Neural cell (in vitro differentiated cells): ENCODE measurements around the gene TGIF2. TPM values are rescaled to one million over a fixed set of nuclear protein-coding genes. Genes with fewer than 3 reads are reported as not detected.

Source experiments
- H2AFZ ChIP-seq: fragments of 200-600, 300-800 bp; sonication (generic), shearing (Covaris generic); 2 replicates; pipeline ENCODE4 v1.6.0; 2014; ENCODE audit warnings: low read depth, mild to moderate bottlenecking, antibody characterized with exemption, low read length, moderate library complexity
- H3F3A ChIP-seq: fragments of 200-600 bp; shearing (Covaris generic); 2 replicates; pipeline ENCODE4 v1.6.1; 2016; ENCODE audit warnings: mild to moderate bottlenecking, moderate library complexity, mixed read lengths, antibody characterized with exemption, low read length; ENCODE audit not compliant: insufficient read depth, poor library complexity, severe bottlenecking
- H3K27ac ChIP-seq: fragments of 200-600, 300-800 bp; sonication (generic), shearing (Covaris generic); 2 replicates; pipeline ENCODE4 v1.5.1; 2014; ENCODE audit warnings: mild to moderate bottlenecking, low read length, moderate library complexity
- H3K27me3 ChIP-seq: fragments of 300-800, 200-600 bp; sonication (generic), shearing (Covaris generic); 2 replicates; pipeline ENCODE4 v1.6.0; 2014; ENCODE audit warnings: mild to moderate bottlenecking, low read depth, low read length, moderate library complexity; ENCODE audit not compliant: insufficient read depth
- H3K36me3 ChIP-seq: fragments of 300-800, 200-600 bp; sonication (generic), shearing (Covaris generic); 2 replicates; pipeline ENCODE4 v1.5.1; 2014; ENCODE audit warnings: mild to moderate bottlenecking, antibody characterized with exemption, low read length, moderate library complexity; ENCODE audit not compliant: insufficient read depth
- H3K4me2 ChIP-seq: fragments of 300-800, 200-600 bp; sonication (generic), shearing (Covaris generic); 2 replicates; pipeline ENCODE4 v1.6.0; 2014; ENCODE audit warnings: mild to moderate bottlenecking, low read length
- H3K4me3 ChIP-seq: fragments of 300-800, 200-600 bp; sonication (generic), shearing (Covaris generic); 2 replicates; pipeline ENCODE4 v1.5.1; 2014; ENCODE audit warnings: mild to moderate bottlenecking, low read length, moderate library complexity
- H3K79me2 ChIP-seq: fragments of 200-600 bp; shearing (Covaris generic); replicated peaks from 2 replicates; pipeline ENCODE4 v1.6.0; 2014; ENCODE audit warnings: mild to moderate bottlenecking, low read length, moderate library complexity; ENCODE audit not compliant: insufficient read depth
- H3K9ac ChIP-seq: fragments of 300-800, 200-600 bp; sonication (generic), shearing (Covaris generic); 2 replicates; pipeline ENCODE4 v1.6.1; 2016; ENCODE audit warnings: mild to moderate bottlenecking, low read length, mixed read lengths
- H3K9me2 ChIP-seq: fragments of 200-600 bp; shearing (Covaris generic); 2 replicates; pipeline ENCODE4 v1.6.1; 2016; ENCODE audit warnings: mild to moderate bottlenecking, low read length, mixed read lengths; ENCODE audit not compliant: insufficient read depth
- H3K9me3 ChIP-seq: fragments of 200-600, 300-800 bp; sonication (generic), shearing (Covaris generic); 2 replicates; pipeline ENCODE4 v1.6.1; 2016; ENCODE audit warnings: mild to moderate bottlenecking, mixed run types, low read length, moderate library complexity, mixed read lengths
- H4K20me1 ChIP-seq: fragments of 200-600 bp; shearing (Covaris generic); 2 replicates; pipeline ENCODE4 v1.6.1; 2016; ENCODE audit warnings: mild to moderate bottlenecking, mixed run types; ENCODE audit not compliant: insufficient read depth
- CTCF ChIP-seq: fragments of 450-650 bp; IDR thresholded peaks from 2 replicates; pipeline ENCODE4 v1.5.1; 2014; ENCODE audit warnings: antibody characterized with exemption, mild to moderate bottlenecking, moderate library complexity; ENCODE audit not compliant: poor library complexity, severe bottlenecking
- EP300 ChIP-seq: fragments of 450-650 bp; conservative IDR thresholded peaks from 2 replicates; pipeline ENCODE4 v1.6.1; 2014; ENCODE audit warnings: antibody characterized with exemption, mild to moderate bottlenecking, moderate library complexity; ENCODE audit not compliant: poor library complexity, severe bottlenecking
- EZH2 ChIP-seq: fragments of 200-600, 300-800 bp; shearing (Covaris generic), sonication (generic); IDR thresholded peaks from 2 replicates; pipeline ENCODE4 v1.6.1; 2014; ENCODE audit warnings: antibody characterized with exemption, low read length, borderline replicate concordance, mild to moderate bottlenecking; ENCODE audit not compliant: insufficient read depth, poor library complexity, severe bottlenecking
- MXI1 ChIP-seq: fragments of 450-650 bp; conservative IDR thresholded peaks from 2 replicates; pipeline ENCODE4 v1.6.1; 2014; ENCODE audit warnings: antibody characterized with exemption, mild to moderate bottlenecking; ENCODE audit not compliant: poor library complexity, severe bottlenecking
- POLR2AphosphoS5 ChIP-seq: IDR thresholded peaks from 2 replicates; pipeline ENCODE4 v1.6.1; 2012
- RAD21 ChIP-seq: fragments of 450-650 bp; conservative IDR thresholded peaks from 2 replicates; pipeline ENCODE4 v1.6.1; 2014; ENCODE audit warnings: antibody characterized with exemption, mild to moderate bottlenecking, moderate library complexity
- REST ChIP-seq: IDR thresholded peaks from 2 replicates; pipeline ENCODE4 v1.6.1; 2012; ENCODE audit warnings: borderline replicate concordance
- SMC3 ChIP-seq: fragments of 450-650 bp; conservative IDR thresholded peaks from 2 replicates; pipeline ENCODE4 v1.6.1; 2014; ENCODE audit warnings: antibody characterized with exemption, mild to moderate bottlenecking, moderate library complexity; ENCODE audit not compliant: poor library complexity
- TAF1 ChIP-seq: IDR thresholded peaks from 2 replicates; pipeline ENCODE4 v1.6.1; 2012; ENCODE audit warnings: low read depth
- polyA plus RNA-seq: library from polyadenylated mRNA; depleted of rRNA; stranded (reverse); fragments of >200 nt; gene quantifications from 2 replicates; pipeline ENCODE4 v1.2.3, GENCODE V29; 2014

TGIF2 gene
- polyA plus RNA-seq, 1 donor from 2014 or later = 3.3 TPM

GRCh38 chr20:36549628-36549941 is 23.8 kb upstream of the TGIF2 start:
- Histone ChIP-seq H3K9me3 (no peaks in the 10 kb centered on the region), H3K79me2 (no peaks in the 10 kb centered on the region), H3K9me2 (no peaks in the 10 kb centered on the region), H3K4me2 (no peak overlapping the region), H3K27ac (no peak overlapping the region), H4K20me1 (no peaks in the 10 kb centered on the region), H3K36me3 (no peaks in the 10 kb centered on the region), H3K9ac (no peak overlapping the region), H3K4me3 (no peak overlapping the region), H3K27me3 (no peaks in the 10 kb centered on the region), H3F3A (no peaks in the 10 kb centered on the region), H2AFZ (no peak overlapping the region)
- TF ChIP-seq EZH2 (no peak), MXI1 (no peak), RAD21 (no peak), REST (no peak), TAF1 (no peak), POLR2AphosphoS5 (no peak), SMC3 (no peak)

GRCh38 chr20:36549942-36550789 is 23.2 kb upstream of the TGIF2 start:
- H3K4me3 ChIP-seq = no peak overlapping the region
- no peak overlapping the region for H3K4me2 ChIP-seq
- no peak overlapping the region for H3K9ac ChIP-seq
- no peaks in the 10 kb centered on the region for H3F3A ChIP-seq
- no peak for TF ChIP-seq SMC3
- H3K9me2 ChIP-seq = no peaks in the 10 kb centered on the region
- H4K20me1 ChIP-seq = no peaks in the 10 kb centered on the region
- H3K9me3 ChIP-seq = no peaks in the 10 kb centered on the region
- no peaks in the 10 kb centered on the region for H3K27me3 ChIP-seq
- H2AFZ ChIP-seq = no peak overlapping the region
- no peak overlapping the region for H3K27ac ChIP-seq
- H3K79me2 ChIP-seq = no peaks in the 10 kb centered on the region
- H3K36me3 ChIP-seq = no peaks in the 10 kb centered on the region

GRCh38 chr20:36550790-36551299 is 22.6 kb upstream of the TGIF2 start:
- Histone ChIP-seq H3K36me3 (no peaks in the 10 kb centered on the region), H2AFZ (no peak overlapping the region), H3K9me3 (no peaks in the 10 kb centered on the region), H3K27ac (no peak overlapping the region), H4K20me1 (no peaks in the 10 kb centered on the region), H3K4me3 (no peak overlapping the region), H3K27me3 (no peaks in the 10 kb centered on the region), H3K9ac (no peak overlapping the region), H3K9me2 (no peaks in the 10 kb centered on the region), H3K4me2 (no peak overlapping the region), H3K79me2 (no peaks in the 10 kb centered on the region), H3F3A (no peaks in the 10 kb centered on the region)
- no peak for TF ChIP-seq RAD21
- no peak for TF ChIP-seq SMC3
- no peak for TF ChIP-seq MXI1
- no peak for TF ChIP-seq EZH2
- TF ChIP-seq POLR2AphosphoS5 = no peak
- no peak for TF ChIP-seq EP300
- no peak for TF ChIP-seq TAF1
- no peak for TF ChIP-seq CTCF
- no peak for TF ChIP-seq REST
